ENCODE results near the gene ACAP1.
A peak's percentile ranks its signal among the peaks of the same experiment; 100 is the strongest.
"Not testable (repeated sequence)": the region's sequence is repeated elsewhere in the genome, so short reads cannot be mapped to it uniquely, and the experiment has no call there.

The ACAP1 gene

GRCh38 chr17:7367918-7368598 is 31.7 kb downstream of the ACAP1 start:
- DNase-seq, result no peak
- no peak for TF ChIP-seq GATA1 (IDR thresholded peaks at IDR 0.05; ENCODE audit: low read depth, low read length)
- TF ChIP-seq POLR2A (IDR thresholded peaks at IDR 0.05; ENCODE audit: low read length), result no peak

GRCh38 chr17:7368599-7368994 is 32.3 kb downstream of the ACAP1 start:
- DNase-seq, result not testable (repeated sequence)

GRCh38 chr17:7369825-7370224 is 33.5 kb downstream of the ACAP1 start:
- TF ChIP-seq GATA1 (IDR thresholded peaks at IDR 0.05; ENCODE audit: low read depth, low read length) (no peak), POLR2A (IDR thresholded peaks at IDR 0.05; ENCODE audit: low read length) (no peak)
- no peak for DNase-seq

- no peak for DNase-seq
Measured at GRCh38 chr17:7370853-7371252, 34.5 kb downstream of the ACAP1 start.

GRCh38 chr17:7374353-7374752 is 38.0 kb downstream of the ACAP1 start:
- TF ChIP-seq POLR2A (IDR thresholded peaks at IDR 0.05; ENCODE audit: low read length), result no peak
- no peak for TF ChIP-seq GATA1 (IDR thresholded peaks at IDR 0.05; ENCODE audit: low read depth, low read length)
- no peak for DNase-seq

More at GRCh38 chr17:7370853-7371252, 34.5 kb downstream of the ACAP1 start:
- TF ChIP-seq GATA1 (IDR thresholded peaks at IDR 0.05; ENCODE audit: low read depth, low read length) (no peak), POLR2A (IDR thresholded peaks at IDR 0.05; ENCODE audit: low read length) (no peak)

- TF ChIP-seq POLR2A (IDR thresholded peaks at IDR 0.05; ENCODE audit: low read length), result no peak
- no peak for TF ChIP-seq GATA1 (IDR thresholded peaks at IDR 0.05; ENCODE audit: low read depth, low read length)
- DNase-seq, result no peak
Measured at GRCh38 chr17:7379134-7379533, 42.8 kb downstream of the ACAP1 start.

GRCh38 chr17:7380321-7380720 is 44.0 kb downstream of the ACAP1 start:
- no peak for DNase-seq
- no peak for TF ChIP-seq POLR2A (IDR thresholded peaks at IDR 0.05; ENCODE audit: low read length)
- TF ChIP-seq GATA1 (IDR thresholded peaks at IDR 0.05; ENCODE audit: low read depth, low read length), result no peak

GRCh38 chr17:7380855-7381683 is 44.7 kb downstream of the ACAP1 start, which contains the start of gene TNK1:
Gene TNK1, plus strand, starts transcription at chr17:7381089. Its CDS starts 1,838 bp downstream, at chr17:7382927.
- DNase-seq, result no peak
- no peak for TF ChIP-seq POLR2A (IDR thresholded peaks at IDR 0.05; ENCODE audit: low read length)
- no peak for TF ChIP-seq GATA1 (IDR thresholded peaks at IDR 0.05; ENCODE audit: low read depth, low read length)

- no peak for TF ChIP-seq GATA1 (IDR thresholded peaks at IDR 0.05; ENCODE audit: low read depth, low read length)
- TF ChIP-seq POLR2A (IDR thresholded peaks at IDR 0.05; ENCODE audit: low read length), result no peak
- no peak for DNase-seq
Measured at GRCh38 chr17:7382901-7383300, 46.6 kb downstream of the ACAP1 start.

- TF ChIP-seq POLR2A (IDR thresholded peaks at IDR 0.05; ENCODE audit: low read length), result no peak
- no peak for TF ChIP-seq GATA1 (IDR thresholded peaks at IDR 0.05; ENCODE audit: low read depth, low read length)
- DNase-seq, result no peak
Measured at GRCh38 chr17:7383371-7383741, 47.0 kb downstream of the ACAP1 start.

- peak; percentile 45 to 68 for DNase-seq
- TF ChIP-seq GATA1 (IDR thresholded peaks at IDR 0.05; ENCODE audit: low read depth, low read length), result no peak
- no peak for TF ChIP-seq POLR2A (IDR thresholded peaks at IDR 0.05; ENCODE audit: low read length)
Measured at GRCh38 chr17:7383742-7384488, 47.6 kb downstream of the ACAP1 start.

- TF ChIP-seq POLR2A (IDR thresholded peaks at IDR 0.05; ENCODE audit: low read length), result no peak
- no peak for TF ChIP-seq GATA1 (IDR thresholded peaks at IDR 0.05; ENCODE audit: low read depth, low read length)
- DNase-seq, result no peak
Measured at GRCh38 chr17:7384489-7385081, 48.3 kb downstream of the ACAP1 start.

GRCh38 chr17:7388856-7389255 is 52.5 kb downstream of the ACAP1 start:
- no peak for TF ChIP-seq POLR2A (IDR thresholded peaks at IDR 0.05; ENCODE audit: low read length)
- TF ChIP-seq GATA1 (IDR thresholded peaks at IDR 0.05; ENCODE audit: low read depth, low read length), result no peak
- DNase-seq, result no peak

All from erythroblast (primary cell).